Spinal cord (tissue), 10 donors: Measurements from ENCODE around the gene AKNAD1. TPM values are rescaled to one million over a fixed set of nuclear protein-coding genes. Genes with fewer than 3 reads are reported as not detected.
A peak's percentile ranks its signal among the peaks of the same experiment; 100 is the strongest.

Experiments used
- DNase-seq, 6 donors: peaks; one replicate each; pipeline versions ENCODE4 v3.0.0 to v3.0.0-alpha.2; 2013 to 2015; ENCODE audit warnings: low spot score in 6 of 6, low read depth in 4 of 6
- H3K27ac ChIP-seq: one replicate; pipeline ENCODE4 v1.5.1; 2013; ENCODE audit warnings: low read depth, low read length, control low read depth
- H3K27me3 ChIP-seq: one replicate; pipeline ENCODE4 v1.6.1; 2013; ENCODE audit warnings: low read length; ENCODE audit not compliant: control insufficient read depth, insufficient read depth
- H3K36me3 ChIP-seq: one replicate; pipeline ENCODE4 v1.6.1; 2013; ENCODE audit warnings: low read length; ENCODE audit not compliant: control insufficient read depth, insufficient read depth
- H3K4me1 ChIP-seq: one replicate; pipeline ENCODE4 v1.6.1; 2013; ENCODE audit warnings: low read length; ENCODE audit not compliant: control insufficient read depth, insufficient read depth
- H3K4me3 ChIP-seq: one replicate; pipeline ENCODE4 v1.5.1; 2013; ENCODE audit warnings: low read depth, low read length, control low read depth
- H3K9me3 ChIP-seq: one replicate; pipeline ENCODE4 v1.6.1; 2013; ENCODE audit warnings: low read length; ENCODE audit not compliant: control insufficient read depth, insufficient read depth
- WGBS: methylation state at CpG from one replicate; pipeline ENCODE4 v1.1.5; 2013; ENCODE audit warnings: missing lambda C conversion rate; ENCODE audit not compliant: insufficient coverage; 5-methylcytosine and 5-hydroxymethylcytosine counted together
- polyA plus RNA-seq, 2 donors: library from polyadenylated mRNA; unstranded; fragments of 120-200 nt; gene quantifications; one replicate each; pipeline ENCODE4 v1.2.1, GENCODE V29; 2013; ENCODE audit not compliant: insufficient read length in 2 of 2
- total RNA-seq, 2 donors: library from RNA; depleted of rRNA in 1 of 2; stranded (reverse); fragments of 120-200 nt in 1 of 2; fragments of >200 nt in 1 of 2; gene quantifications; one replicate each; pipeline versions ENCODE4 v1.2.3 to v1.2.4, GENCODE V29; 2013 to 2014
- donor health status: healthy.

AKNAD1 gene
- total and polyA plus RNA-seq, 4 donors = 0.54 to 2.8 (median 0.81) TPM

DNA sequence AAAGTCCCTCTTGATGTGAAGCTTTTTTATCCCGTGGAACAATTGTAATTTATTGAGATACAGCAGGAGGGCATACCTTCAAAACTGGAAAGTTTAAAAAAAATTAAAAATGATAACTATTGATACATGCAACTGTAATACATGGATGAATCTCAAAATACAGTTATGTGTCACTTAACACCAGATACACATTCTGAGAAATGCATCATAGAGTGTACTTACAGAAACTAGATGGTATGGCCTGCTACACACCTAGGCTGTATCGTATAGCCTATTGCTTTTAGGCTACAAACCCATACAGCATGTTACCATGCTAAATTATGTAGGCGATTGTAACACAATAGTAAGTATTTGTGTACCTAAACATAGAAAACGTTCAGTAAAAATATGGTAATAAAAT, 7.1 kb upstream of the AKNAD1 start:
- Histone ChIP-seq H3K9me3 (no peaks in the 10 kb centered on the region), H3K36me3 (no peaks in the 10 kb centered on the region), H3K27ac (no peak overlapping the region), H3K27me3 (no peaks in the 10 kb centered on the region), H3K4me3 (no peak overlapping the region), H3K4me1 (no peaks in the 10 kb centered on the region)
- WGBS = no CpG with 5 or more reads among the region's 4 CpGs
- no peak for DNase-seq

DNA sequence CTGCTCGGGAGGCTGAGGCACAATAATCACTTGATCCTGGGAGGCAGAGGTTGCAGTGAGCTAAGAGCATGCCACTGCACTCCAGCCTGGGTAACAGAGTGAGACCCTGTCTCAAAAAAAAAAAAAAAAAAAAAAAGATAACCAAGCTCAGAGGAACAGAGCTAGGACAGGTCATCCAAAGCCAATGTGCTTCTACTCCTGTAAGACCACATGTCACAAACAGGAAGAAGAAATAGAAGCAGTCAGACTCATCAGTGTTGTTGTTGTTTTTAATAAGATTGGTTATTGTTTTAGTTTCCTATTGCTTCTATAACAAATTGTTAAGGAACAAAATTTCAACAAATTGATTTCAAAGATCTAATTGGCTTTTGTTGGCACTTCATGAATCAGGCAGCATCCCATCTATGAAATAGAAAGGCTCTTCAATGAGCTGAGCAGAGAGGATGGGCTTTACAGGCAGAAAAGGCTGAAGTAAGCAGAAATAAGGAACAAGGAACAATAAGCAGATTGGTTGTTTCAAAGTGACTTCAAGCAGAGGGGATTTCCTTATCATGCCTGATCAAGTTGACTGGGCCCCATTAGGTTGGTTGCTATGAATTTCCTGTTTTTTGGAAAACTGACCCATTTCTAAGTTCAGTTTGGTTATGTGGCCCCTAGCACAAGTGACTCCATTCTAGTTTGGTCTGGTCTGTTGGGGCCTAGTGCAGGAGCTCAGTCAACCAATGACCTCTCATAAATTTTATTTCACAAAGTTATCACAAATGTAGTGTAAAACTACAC, 6.0 kb upstream of the AKNAD1 start:
- no peaks in the 10 kb centered on the region for H3K36me3 ChIP-seq
- H3K27ac ChIP-seq = no peak overlapping the region
- no peaks in the 10 kb centered on the region for H3K9me3 ChIP-seq
- no peaks in the 10 kb centered on the region for H3K4me1 ChIP-seq
- 83% methylated on average over 1 of the region's 1 CpG for WGBS
- no peak overlapping the region for H3K4me3 ChIP-seq
- DNase-seq = no peak
- H3K27me3 ChIP-seq = no peaks in the 10 kb centered on the region

DNA sequence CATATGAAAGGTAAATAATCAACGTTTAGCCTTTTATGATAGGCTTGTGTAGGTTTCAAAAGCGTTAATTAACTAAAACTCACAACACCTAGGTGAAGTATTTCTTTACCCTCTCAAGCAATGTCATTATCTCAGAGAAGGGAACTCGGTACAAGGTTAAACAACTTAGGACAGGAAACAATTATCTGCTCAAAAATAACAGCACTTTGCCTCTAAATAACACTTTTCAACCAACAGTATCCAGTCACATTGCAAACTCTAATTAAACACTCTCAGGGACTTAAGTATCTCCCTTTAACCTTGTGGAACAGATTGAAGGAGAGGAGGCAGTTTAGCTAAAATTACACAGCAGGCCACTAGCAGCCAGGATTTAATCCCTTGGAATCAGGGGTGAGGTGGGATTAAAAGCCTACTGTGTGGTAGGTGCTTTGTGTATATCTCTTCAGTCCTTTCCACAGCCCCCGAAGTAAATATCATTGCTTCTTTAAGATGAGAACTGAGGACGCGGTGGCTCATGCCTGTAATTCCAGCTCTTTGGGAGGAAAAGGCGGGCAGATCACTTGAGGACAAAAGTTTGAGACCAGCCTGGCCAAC, 5.2 kb upstream of the AKNAD1 start:
- Histone ChIP-seq H3K36me3 (no peaks in the 10 kb centered on the region), H3K4me3 (no peak overlapping the region), H3K4me1 (no peaks in the 10 kb centered on the region), H3K27me3 (no peaks in the 10 kb centered on the region), H3K27ac (no peak overlapping the region), H3K9me3 (no peaks in the 10 kb centered on the region)
- WGBS = 94% methylated on average over 3 of the region's 7 CpGs
- no peak for DNase-seq

DNA sequence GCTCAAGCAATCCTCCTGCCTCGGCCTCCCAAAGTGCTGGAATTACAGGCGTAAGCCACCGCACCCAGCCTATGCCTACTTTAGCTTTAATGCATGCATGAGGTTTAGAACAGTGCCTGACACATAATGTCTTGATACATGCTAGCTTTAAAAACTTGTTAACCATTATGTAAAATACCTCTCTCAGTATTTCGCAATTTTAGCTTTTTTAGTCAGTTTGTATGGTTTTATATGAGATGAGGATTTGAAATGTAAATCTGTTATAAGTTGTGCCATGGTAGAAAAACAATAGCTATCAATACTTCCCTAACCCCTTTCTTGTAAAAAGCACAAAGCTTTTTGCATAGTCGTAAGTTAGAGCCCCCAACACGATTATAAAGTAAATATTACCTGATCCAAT, 4.7 kb upstream of the AKNAD1 start:
- Histone ChIP-seq H3K27me3 (no peaks in the 10 kb centered on the region), H3K4me3 (no peak overlapping the region), H3K4me1 (no peaks in the 10 kb centered on the region), H3K27ac (no peak overlapping the region), H3K36me3 (no peaks in the 10 kb centered on the region), H3K9me3 (no peaks in the 10 kb centered on the region)
- WGBS = 100% methylated on average over 3 of the region's 6 CpGs
- DNase-seq = no peak

DNA sequence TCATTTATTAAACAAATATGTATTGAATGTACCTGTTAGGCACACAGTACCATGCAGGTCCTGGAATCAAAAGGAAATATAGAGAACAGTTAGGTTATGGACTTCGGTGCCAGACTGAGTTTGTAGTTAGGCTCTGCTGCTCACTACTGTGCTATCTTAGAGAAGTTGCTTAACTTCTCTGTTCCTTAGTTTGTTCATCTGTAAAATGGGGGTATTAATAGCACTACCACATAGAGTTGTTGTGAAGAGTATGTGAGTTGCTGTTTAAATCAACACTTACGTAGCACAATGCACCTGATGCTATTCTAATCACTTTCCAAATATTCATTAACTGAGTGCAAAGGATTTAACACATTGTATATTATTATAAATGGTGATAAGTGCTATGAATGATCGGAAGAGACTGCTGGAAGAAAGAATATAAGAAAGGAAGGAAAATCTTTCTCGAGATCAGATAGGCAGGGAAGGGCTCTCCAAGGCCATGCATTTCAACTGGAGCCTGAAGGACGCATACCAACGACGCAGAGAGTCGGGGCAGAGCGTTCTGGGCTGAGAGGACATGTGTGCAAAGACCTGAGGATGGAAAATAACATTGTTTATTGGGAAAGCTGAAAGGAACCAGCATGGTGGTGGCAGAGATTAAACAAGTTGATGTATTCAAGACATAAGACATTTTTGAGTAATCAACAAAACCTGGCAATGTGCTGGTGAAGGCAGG, 3.5 kb upstream of the AKNAD1 start:
- Histone ChIP-seq H3K9me3 (no peaks in the 10 kb centered on the region), H3K4me3 (no peak overlapping the region), H3K4me1 (no peaks in the 10 kb centered on the region), H3K27ac (no peak overlapping the region), H3K36me3 (no peaks in the 10 kb centered on the region), H3K27me3 (no peaks in the 10 kb centered on the region)
- 89% methylated on average over 7 of the region's 9 CpGs for WGBS
- no peak for DNase-seq

DNA sequence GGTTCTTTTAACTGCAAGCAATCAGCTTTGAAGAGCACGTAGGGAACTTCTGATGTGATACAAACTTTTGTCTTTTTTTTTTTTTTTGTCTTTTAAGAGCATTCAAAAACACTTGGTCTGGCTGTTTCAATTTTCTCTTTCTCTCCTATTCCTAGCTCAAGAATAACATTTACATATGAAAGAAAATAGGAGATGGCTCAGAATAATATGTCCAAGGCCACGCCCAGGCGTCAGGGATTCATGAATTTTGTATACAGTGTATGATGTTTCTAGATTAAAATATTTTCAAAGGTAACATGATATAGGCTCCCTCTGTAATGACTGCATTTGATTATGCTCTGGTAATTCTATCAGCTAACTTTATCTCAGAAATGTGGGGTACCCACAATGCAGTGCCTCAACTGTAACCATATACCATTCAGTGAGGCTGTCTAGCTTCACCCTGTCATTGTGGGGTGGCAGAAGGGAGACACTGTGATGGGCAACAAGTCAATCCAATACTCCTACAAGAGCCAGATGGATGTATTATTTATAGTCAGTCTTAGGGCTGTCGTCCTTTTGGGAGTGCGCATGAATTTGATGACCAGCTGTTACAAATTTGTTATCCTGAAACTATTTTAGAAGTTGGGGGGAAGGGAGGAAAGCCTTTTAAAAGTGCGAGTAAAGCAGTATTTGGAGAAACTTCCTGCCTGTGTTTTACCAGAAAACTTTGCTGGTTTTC, 1.5 kb upstream of the AKNAD1 start:
- 90% methylated on average over 2 of the region's 6 CpGs for WGBS
- no peaks in the 10 kb centered on the region for H3K36me3 ChIP-seq
- no peak overlapping the region for H3K27ac ChIP-seq
- peak in 1 of 6 donors; percentile 78 for DNase-seq
- no peaks in the 10 kb centered on the region for H3K9me3 ChIP-seq
- peaks cover 4% of the 10 kb centered on the region for H3K4me1 ChIP-seq
- no peaks in the 10 kb centered on the region for H3K27me3 ChIP-seq
- H3K4me3 ChIP-seq = no peak overlapping the region

DNA sequence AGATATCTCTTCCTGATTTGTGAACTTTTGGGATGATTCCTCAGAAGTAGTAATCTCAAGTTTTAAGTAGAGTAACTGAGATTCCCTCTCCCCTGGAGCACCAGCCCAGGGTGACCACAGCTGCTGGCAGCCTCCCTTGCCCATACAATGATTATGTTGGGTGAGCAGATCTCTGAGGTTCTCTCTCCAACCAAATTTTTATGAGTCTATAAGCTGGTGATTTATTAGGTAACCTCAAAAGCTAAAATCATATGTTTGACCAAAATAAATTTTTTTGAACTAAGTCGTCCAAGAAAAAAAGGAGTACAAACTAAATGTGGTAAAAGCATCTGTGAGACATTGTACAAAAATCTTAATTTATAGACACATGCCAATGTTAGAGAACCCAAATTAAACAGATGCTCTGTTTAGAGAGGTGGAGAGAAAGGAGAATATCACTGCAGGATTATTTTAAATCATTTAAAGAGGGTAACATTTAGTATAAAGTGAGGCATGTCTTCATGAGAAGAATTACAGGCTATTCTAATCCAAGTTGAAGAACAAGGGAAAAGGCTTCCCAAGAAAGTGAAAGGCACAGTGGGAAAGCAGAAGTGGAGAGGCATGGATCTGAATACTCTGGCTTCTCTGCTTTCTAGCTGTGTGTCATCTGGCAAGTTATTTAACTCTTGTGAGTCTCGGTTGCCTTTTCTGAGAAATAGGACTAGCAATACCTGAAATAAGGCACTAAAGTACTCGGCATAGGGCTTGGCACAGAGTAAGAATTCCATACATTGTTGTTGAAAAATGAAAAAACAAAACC, 2.5 kb downstream of the AKNAD1 start:
- no peaks in the 10 kb centered on the region for H3K27me3 ChIP-seq
- H3K4me3 ChIP-seq = no peak overlapping the region
- H3K4me1 ChIP-seq = peaks cover 4% of the 10 kb centered on the region
- DNase-seq = no peak
- no peaks in the 10 kb centered on the region for H3K9me3 ChIP-seq
- H3K36me3 ChIP-seq = no peaks in the 10 kb centered on the region
- WGBS = no CpG with 5 or more reads among the region's 3 CpGs
- no peak overlapping the region for H3K27ac ChIP-seq

DNA sequence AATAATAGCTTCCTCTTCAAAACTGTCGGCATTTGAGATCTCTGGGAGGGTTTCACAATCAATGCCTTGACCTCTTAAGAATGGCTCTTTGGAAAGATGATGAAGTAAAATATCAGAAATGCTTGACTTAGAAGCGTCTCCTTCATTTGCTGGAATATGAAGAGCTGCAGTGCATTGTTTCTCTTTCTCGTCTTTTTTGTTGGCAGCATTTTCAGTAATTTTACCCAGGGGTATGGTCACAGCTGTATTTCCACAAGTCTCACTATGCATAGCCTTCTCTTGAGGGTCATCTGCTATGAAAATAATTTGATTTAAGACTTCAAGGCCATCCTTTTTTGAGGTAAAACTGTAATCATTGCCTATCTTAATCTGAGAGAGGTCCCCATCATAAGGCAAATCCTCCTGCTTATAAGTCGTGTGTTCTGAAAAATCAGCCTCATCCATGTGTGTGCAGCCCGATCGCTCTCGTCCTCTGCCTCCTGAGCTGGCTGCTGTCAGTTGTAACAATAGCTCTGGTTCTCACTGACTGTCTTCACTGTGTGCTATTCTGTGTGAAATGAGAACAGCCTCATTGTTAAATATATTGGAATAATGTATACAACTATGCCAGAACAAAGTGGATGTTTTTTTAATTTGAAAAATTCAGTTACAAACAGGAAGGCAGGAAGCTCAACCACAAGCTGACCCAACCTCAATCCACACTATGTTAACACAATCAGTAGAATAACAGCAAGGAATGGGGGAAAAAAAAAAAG, 4.5 kb downstream of the AKNAD1 start:
- no peaks in the 10 kb centered on the region for H3K27me3 ChIP-seq
- H3K9me3 ChIP-seq = no peaks in the 10 kb centered on the region
- H3K36me3 ChIP-seq = no peaks in the 10 kb centered on the region
- 36% methylated on average over 6 of the region's 7 CpGs for WGBS
- peaks cover 4% of the 10 kb centered on the region for H3K4me1 ChIP-seq
- no peak overlapping the region for H3K4me3 ChIP-seq
- DNase-seq = peak in 2 of 6 donors; percentile 41 to 78
- H3K27ac ChIP-seq = no peak overlapping the region
